GM12873 (cell line): ENCODE measurements around the gene MTTP.

Experiments
- CTCF ChIP-seq: IDR thresholded peaks from 2 replicates; pipeline ENCODE4 v1.5.1; 2012; ENCODE audit warnings: low read depth, mild to moderate bottlenecking, moderate library complexity, low read length, control low read depth; ENCODE audit not compliant: insufficient read depth; ENCODE audit errors: missing control alignments

MTTP gene

DNA sequence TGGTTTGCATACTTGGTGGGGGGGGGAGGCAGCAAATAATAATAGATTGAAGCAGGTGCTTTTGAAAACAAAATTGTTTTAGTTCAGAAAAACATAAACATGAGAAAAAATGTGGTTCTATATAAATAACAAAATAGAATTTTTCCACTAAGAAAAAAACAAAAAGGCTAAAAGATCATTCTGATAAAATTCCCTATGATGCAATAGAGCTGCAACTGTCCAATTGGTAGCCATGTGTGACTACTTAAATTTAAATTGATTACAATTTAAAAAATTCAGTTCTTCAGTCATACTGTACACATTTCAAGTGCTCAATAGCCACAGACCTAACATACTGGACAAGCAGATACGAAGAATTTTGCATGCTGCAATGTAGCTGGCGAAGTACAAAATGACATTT lies 21.8 kb upstream of the MTTP start:
- no peak for TF ChIP-seq CTCF

DNA sequence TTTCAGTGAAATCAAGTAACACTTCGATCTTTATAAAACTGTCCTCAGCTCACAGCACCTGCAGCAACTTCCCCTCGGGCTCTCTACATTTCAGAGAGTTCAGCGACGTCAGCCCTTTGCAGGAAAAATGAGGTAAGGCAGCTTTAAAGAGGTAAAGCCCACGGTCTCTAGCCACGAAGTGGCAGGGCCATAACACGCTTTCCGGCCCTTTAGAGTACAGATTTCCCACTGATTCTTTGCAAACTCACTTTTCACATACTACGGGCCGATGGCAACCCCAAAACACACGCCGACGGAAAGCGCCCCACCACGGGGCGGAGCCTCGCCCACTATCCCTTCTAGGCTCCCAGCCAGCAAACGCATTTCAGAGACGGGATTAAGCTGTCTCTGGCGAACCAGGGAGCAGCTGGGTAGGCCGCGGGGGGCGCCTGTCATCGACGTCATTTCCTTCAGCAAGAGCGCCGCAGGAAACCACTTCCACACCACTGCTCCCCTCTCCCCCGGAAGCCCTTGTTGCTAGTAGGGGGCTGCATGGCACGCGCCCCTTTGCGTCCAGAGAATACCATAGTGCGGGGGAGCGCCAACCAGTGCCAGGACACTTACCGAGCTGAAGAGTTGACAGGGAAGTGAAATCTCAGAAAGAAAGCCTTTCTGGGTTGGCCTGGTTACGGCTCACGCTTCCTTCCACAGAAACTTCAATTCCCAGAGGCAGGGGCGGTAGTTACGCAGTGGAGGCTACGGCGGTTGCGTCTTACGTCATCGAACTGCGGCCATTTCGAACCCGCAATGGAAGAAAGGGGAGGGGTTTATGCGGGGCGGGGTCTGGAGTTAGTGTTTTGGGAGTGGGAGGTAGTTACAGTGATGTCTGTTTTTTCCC lies 11.1 kb upstream of the MTTP start, which contains the start of gene TRMT10A:
Gene TRMT10A (minus strand): TSS at position 730 of the 877 bp plus-strand sequence. CDS start 4,701 bp downstream, outside the sequence.
- no peak for TF ChIP-seq CTCF

GRCh38 chr4:99564921-99565320 lies 9.7 kb upstream of the MTTP start:
- TF ChIP-seq CTCF = no peak

DNA sequence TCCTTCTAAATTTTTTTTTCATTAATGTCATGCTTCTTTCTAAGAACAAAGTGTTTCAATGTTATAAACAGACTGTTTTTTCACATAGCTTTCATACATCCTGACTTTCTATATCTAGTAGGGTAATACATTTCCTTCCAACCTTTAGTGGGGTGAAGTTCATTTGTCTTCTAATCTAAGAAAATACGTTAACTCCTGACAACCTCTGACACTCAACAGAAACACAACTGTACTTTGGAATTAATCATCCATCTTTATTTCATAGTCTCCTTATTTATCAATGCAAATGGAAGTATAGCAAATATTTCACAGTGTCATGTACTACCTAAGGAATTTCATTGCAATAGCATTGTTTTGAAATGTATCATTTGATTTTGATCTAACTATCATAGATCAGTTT lies 2.7 kb upstream of the MTTP start:
- no peak for TF ChIP-seq CTCF

DNA sequence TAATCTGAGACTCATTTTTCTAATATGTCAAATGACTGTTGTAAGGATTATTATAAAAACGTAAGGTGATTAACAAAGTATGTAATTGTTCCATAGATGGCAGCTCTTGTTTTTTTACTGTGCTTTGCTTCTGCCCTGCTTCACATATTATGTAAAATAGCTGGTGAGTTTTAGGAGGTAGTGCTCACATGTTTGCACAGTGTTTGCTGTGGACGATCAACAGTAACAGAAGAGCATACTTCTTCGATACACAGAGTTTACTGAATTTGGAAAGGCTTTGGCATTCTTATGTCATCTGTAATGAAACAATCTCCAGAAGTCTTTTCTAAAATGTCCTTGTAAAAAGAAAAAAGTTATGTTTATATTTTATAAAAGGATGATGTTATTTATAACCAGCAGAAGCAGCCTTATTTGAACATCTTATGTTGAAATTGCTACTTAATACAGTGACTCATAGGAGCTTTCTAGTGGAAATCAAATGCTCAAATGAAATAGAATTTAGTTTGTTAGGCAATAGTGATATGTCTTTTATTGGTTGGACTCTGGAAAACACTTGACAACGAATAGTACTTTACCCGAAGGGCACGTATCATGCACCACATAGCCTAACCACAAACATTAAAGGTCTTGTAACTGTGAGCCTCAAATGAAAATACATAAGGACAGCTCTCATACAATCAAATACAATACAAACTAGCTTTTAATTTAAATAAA lies 1.9 kb upstream of the MTTP start:
- TF ChIP-seq CTCF = no peak

- no peak for TF ChIP-seq CTCF
These were observed 772 bp upstream of the MTTP start for GRCh38 chr4:99573735-99574368.

GRCh38 chr4:99578714-99579113 lies 4.1 kb downstream of the MTTP start:
- TF ChIP-seq CTCF = no peak
